GM21528 (cell line): ENCODE data around the gene MUC20.
"Not testable (repeated sequence)": the region's sequence is repeated elsewhere in the genome, so short reads cannot be mapped to it uniquely, and the experiment has no call there.

Experiments
- ATAC-seq: cut with Tn5 transposase; IDR thresholded peaks from one replicate; pipeline ENCODE4 v1.9.1; 2021; ENCODE audit warnings: mild to moderate bottlenecking, moderate library complexity; ENCODE audit not compliant: unreplicated experiment, low FRiP score

Gene MUC20

DNA sequence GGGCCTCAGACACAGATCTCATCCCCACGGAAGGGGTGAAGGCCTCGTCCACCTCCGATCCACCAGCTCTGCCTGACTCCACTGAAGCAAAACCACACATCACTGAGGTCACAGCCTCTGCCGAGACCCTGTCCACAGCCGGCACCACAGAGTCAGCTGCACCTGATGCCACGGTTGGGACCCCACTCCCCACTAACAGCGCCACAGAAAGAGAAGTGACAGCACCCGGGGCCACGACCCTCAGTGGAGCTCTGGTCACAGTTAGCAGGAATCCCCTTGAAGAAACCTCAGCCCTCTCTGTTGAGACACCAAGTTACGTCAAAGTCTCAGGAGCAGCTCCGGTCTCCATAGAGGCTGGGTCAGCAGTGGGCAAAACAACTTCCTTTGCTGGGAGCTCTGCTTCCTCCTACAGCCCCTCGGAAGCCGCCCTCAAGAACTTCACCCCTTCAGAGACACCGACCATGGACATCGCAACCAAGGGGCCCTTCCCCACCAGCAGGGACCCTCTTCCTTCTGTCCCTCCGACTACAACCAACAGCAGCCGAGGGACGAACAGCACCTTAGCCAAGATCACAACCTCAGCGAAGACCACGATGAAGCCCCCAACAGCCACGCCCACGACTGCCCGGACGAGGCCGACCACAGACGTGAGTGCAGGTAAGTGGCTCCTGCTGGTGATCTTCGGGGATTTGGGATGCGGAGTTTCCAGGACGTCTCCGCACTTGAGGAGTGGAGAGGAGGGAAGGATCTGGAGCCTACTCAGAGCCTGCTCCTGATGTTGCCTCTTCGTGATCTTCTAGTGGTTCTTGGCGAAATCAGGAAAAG is 5.3 kb downstream of the MUC20 start:
- not testable (repeated sequence) for ATAC-seq

DNA sequence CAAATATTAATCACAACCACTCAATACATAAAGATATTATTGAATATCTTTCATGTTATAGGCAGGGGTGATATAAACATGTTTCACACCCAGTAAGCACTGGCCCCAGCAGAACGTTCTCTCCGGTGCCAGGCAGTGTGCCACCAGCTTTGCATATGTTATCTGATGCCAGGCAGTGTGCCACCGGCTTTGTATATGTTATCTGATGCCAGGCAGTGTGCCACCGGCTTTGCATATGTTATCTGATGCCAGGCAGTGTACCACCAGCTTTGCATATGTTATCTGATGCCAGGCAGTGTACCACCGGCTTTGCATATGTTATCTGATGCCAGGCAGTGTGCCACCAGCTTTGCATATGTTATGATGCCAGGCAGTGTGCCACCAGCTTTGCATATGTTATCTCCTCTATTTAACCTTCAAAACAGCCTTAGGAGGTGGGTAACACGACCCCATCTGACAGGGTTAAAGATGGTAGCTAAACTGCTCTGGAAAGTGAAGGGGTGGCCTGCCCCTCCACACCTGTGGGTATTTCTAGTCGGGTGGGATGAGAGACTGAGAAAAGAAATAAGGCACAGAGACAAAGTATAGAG is 6.9 kb downstream of the MUC20 start:
- no peak for ATAC-seq

GRCh38 chr3:195728789-195729188 is 8.0 kb downstream of the MUC20 start:
- ATAC-seq = not testable (repeated sequence)

DNA sequence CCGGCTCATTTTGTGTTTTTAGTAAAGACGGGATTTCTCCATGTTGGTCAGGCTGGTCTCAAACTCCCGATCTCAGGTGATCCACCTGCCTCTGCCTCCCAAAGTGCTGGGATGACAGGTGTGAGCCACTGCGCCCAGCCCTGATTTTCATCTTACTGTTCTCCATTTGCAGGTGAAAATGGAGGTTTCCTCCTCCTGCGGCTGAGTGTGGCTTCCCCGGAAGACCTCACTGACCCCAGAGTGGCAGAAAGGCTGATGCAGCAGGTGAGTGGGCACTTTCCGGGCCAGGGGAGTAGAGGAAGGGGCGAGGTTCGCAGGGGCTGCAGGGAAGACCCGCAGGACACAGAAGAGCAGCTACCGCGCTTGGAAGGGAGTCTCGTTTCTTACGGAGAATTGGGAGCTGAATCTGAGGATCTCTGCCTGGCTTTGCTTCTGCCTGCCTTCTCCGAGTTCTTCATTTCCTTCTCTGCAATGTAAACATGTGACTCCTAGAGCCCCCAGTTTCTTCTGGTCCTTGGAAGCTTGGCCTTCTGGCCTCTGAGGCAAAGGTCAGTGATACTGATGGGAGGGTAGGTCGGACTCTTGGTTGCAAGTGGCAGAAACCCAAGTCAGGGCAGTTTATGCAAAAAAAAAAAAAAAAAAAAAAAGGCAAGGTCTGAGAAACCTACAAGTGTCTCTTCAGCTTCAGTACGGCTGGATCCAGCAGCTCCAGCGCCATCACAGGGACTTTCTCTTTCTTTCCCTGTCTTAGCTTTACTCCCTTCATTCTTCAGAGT is 8.9 kb downstream of the MUC20 start:
- no peak for ATAC-seq

GRCh38 chr3:195731356-195731905 is 10.7 kb downstream of the MUC20 start:
- no peak for ATAC-seq

GRCh38 chr3:195732940-195733339 is 12.2 kb downstream of the MUC20 start:
- ATAC-seq = no peak

DNA sequence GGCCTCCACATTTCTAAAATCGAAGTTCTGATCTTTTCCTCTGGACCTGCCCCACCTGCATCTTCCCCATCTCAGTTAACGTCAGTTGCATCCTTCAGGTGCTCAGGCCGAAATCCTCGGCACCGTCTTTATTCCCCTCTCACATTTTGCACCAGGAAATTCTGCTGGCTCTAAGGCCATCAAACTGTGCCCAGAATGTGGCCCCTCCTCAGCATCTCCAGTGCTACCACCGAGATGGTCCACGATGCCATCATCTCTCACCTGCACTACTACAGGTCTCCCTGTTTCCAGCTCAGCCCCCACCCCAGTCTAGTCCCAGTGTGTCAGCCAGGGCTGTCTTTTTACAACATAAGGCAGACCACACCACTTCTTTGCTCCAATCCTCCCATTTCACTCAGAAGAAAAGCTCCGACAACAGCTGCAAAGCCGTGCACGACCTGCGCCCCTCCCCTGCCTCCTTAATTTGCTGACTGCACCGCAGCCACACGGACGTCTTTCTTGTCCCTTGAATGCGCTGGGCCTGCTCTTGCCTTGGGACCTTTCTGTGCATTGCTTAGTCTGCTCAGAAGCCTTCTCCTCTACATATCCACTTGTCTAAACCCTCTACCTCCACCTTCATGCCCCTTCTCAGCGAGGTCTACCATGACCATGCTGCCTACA is 14.4 kb downstream of the MUC20 start:
- no peak for ATAC-seq

DNA sequence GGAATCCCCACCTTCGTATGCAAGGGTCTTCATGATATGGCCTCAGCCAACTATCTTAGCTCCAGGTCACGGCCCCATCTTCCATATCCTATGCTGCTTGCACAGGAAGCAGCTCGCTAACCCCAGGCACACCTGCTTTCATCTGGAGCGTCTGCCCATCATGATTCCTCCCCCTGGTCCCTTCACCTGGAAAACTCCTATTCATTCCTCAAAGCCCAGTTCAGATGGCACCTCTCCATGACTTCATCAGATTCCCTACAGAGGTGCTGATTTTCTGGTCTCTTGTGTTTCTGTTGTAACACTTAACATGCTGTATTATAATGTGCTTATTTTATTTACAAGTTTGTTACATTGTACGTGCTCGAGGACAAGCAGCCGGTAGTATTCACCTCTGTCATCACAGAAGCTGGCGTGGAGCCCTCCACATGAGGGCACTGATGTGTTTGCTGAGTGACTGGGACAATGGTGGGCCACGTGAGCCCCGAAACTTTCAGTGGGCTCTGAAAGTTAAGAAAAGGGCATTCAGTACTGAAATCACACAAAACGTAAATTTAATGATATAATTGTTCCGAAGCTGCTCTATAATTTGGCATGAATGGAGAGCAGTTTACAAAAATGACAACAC is 16.2 kb downstream of the MUC20 start:
- ATAC-seq = no peak

DNA sequence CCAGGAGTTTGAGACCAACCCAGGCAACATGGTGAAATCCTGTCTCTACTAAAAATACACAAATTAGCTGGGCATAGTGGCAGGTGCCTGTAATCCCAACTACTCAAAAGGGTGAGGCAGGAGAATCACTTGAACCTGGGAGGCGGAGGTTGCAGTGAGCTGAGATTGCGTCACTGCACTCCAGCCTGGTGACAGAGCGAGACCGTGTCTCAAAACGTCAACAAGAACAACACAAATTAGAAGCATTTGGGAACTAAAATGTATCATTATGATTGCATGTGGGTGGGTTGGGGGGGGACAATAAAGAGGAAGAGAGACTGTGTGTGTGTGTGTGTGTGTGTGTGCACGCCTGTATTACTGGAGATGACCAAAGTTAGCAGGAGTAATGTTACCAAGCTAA is 17.0 kb downstream of the MUC20 start:
- ATAC-seq = not testable (repeated sequence)

GRCh38 chr3:195738274-195739044 is 17.7 kb downstream of the MUC20 start:
- ATAC-seq = no peak

DNA sequence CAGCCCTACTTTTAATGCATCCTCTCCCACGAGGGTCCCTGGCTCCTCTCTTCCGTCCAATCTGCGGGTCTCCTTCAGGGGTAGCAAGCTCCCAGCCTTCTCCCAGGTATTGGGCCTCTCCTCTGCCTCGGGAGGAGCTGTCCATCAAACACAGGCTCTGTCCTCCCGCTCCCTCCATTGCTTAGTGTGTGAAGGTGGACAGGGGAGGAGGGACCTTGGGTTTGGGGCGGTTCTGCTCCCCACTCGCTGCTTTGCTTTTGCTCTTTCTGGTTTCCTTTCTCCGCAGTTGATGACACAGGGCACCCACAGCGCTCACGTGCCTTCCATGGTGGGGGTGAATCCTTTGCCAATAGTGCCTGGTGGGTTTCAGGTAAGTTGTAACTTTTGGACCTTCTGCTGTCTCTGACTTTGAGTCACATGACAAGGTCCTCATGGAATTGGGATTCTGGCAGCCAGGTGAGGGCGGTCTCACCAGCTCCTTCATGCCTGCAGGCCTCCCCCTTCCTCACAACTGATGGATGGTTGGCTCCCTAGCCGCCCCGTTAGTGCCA is 18.9 kb downstream of the MUC20 start:
- no peak for ATAC-seq

DNA sequence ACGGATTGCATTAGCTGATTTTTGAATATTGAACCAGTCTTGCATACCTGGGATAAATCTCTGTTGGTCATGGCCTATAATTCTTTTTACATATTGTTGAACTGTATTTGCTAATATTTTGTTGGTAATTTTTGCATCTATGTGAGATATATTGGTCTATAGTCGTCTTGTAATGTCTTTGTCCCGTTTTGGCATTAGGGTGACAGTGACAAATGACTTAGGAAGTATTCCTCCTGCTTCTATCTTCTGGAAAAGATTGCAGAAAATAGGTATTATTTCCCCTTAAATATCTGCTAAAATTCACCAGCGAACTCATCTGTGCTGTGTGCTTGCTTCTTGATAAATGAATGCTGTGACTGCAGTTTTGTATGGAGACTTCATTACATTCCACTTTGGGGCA is 23.7 kb downstream of the MUC20 start:
- no peak for ATAC-seq

DNA sequence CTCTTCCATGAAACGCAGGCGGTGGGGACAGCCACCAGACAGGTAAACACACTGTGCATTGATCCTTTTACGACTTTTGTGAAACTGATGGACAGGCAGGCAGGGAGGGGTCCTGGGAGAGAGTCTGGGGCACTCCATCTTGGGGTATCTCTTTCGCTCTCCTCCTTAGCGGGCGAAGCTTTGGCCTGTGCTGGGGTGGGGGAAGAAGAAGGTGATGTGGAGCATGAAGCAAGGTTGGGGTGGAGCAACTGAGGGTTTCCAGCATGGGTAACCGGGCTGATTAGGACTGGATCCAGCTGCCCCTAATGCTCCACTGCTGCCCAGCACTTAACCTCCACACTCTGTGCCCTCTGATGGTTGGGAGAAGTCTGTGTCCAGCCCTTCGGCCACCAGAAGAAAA is 25.6 kb downstream of the MUC20 start:
- ATAC-seq = no peak

DNA sequence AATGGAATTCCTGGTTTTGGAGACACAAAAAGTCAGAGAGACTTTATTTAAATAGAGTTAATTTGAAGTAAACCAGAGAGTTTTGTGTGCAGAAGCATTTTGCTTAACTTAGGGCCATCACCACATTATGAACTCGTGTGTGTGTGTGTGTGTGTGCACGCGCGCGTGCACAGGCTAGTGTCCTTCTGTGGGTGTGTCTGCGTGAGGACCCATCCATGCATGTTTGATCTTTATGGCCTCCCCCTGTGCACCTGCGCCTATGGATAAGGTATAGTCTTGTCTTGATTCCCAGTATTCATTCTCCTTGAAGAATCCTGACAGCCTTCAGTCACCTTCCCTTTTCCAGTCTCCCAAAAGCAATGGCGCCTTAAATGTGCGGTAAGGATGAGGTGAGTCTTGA is 26.0 kb downstream of the MUC20 start:
- ATAC-seq = no peak

DNA sequence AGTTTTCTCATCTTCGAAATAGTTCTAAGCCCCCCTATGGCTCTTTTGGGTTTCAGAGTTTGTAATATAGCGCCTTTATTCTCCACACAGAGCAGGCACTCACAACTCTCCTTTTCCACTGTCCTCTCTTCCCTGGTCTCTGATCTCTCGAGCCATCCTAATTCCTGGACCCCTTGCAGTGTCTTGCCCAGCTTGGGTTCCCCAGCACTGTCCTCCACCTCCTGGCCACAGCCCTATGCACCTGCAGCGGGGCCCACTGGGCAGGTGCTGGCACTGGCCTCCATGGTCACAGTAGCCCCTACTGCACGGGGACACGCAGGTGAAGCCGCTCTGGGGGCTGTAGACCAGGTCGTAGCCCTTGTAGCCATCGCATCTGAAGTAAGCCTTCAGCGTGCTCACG is 27.9 kb downstream of the MUC20 start:
- no peak for ATAC-seq

DNA sequence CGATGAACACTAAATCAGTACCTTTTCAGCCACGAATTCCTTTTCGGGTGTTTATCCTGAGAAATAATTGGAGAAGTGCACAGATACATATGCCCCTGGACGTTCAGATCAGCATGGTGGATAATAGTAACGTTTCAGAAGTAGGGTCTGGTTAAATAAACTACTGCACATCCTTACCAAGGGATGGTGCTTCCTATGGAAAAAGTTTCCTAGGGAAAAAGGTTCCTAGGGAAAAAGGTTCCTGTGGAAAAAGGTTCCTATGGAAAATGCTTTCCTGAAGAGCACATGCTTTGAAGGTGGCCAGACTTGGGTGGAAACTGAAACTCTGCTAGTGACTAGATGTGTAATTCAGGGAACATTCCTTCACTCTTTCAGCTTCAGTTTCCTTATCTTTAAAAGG is 28.3 kb downstream of the MUC20 start:
- not testable (repeated sequence) for ATAC-seq

- ATAC-seq = no peak
Observed at GRCh38 chr3:195750797-195751520, 30.2 kb downstream of the MUC20 start.

GRCh38 chr3:195751560-195751959 is 30.8 kb downstream of the MUC20 start:
- no peak for ATAC-seq

DNA sequence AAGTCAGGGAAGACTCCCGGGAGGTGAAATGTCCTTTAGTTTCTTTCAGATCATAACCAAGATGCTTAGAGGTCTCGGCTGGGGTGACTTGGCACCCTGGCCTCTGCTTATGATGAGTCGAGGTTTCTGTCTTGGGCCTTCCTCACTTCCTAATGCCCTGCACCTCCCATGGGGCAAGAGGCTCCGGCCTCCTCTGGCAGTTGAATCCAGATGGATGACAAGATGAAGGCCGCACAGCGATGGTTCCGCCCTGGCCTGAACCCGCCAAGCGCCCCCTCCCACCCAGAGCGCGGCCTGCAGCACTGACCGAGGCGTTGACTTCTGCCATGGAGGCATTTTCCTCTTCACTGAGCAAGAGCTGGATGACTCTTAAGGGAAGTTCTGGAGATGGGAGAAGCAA is 31.3 kb downstream of the MUC20 start:
- ATAC-seq = no peak
